Right lobe of liver (tissue), 6 donors: ENCODE data around the gene SEMA3B. TPM values are rescaled to one million over a fixed set of nuclear protein-coding genes. Genes with fewer than 3 reads are reported as not detected.

Experiments used
- ATAC-seq, 4 donors: fragments of 200-7000 bp; cut with Tn5 transposase; one replicate each; pipeline ENCODE4 v1.9.1; 2020; ENCODE audit warnings: mild to moderate bottlenecking in 4 of 4, moderate library complexity in 4 of 4
- DNase-seq, 3 donors: peaks; one replicate each; pipeline ENCODE4 v3.0.0-alpha.2; 2020
- H3K27ac ChIP-seq, 3 donors: fragments of 200-600 bp; one replicate each; pipeline ENCODE4 v1.8.0; 2022
- H3K27me3 ChIP-seq, 2 donors: fragments of 200-600 bp; one replicate each; pipeline ENCODE4 v1.8.0; 2022
- H3K36me3 ChIP-seq, 4 donors: fragments of 200-600 bp; sonication (generic) in 1 of 4; one replicate each; pipeline versions ENCODE4 v1.5.1 to v1.8.0; 2017 to 2022; ENCODE audit warnings: control low read depth in 1 of 4
- H3K4me1 ChIP-seq, 4 donors: fragments of 200-600 bp; sonication (generic) in 1 of 4; one replicate each; pipeline versions ENCODE4 v1.5.1 to v1.8.0; 2017 to 2022; ENCODE audit warnings: control low read depth in 1 of 4
- H3K4me3 ChIP-seq, 3 donors: fragments of 200-600 bp; one replicate each; pipeline ENCODE4 v1.8.0; 2022
- H3K9me3 ChIP-seq, 4 donors: fragments of 200-600 bp; sonication (generic) in 1 of 4; one replicate each; pipeline versions ENCODE4 v1.5.1 to v1.8.0; 2017 to 2022; ENCODE audit warnings: control low read depth in 1 of 4
- CTCF ChIP-seq, 4 donors: fragments of 200-600 bp in 3 of 4; fragments of 450-650 bp in 1 of 4; IDR thresholded peaks; one replicate each; pipeline versions ENCODE4 v1.5.1 to v1.8.0; 2016 to 2022; ENCODE audit warnings: antibody characterized with exemption in 4 of 4, mild to moderate bottlenecking in 2 of 4
- POLR2A ChIP-seq: fragments of 450-650 bp; IDR thresholded peaks from one replicate; pipeline ENCODE4 v1.6.1; 2017; ENCODE audit warnings: antibody characterized with exemption, mild to moderate bottlenecking
- WGBS: methylation state at CpG from one replicate; pipeline ENCODE4 v1.1.6; 2018; ENCODE audit warnings: low coverage, low lambda C conversion rate; ENCODE audit not compliant: insufficient coverage; ENCODE audit errors: missing lambda C conversion rate; 5-methylcytosine and 5-hydroxymethylcytosine counted together
- intact Hi-C, 2 donors: fragments of 100-400 bp; cut with DNase I; formaldehyde crosslinking; loops; one replicate each; pipeline versions ENCODE4 v1.11.2 to v1.14.1; 2022
- total RNA-seq, 6 experiments: library from RNA; depleted of rRNA in 2 of 6; stranded (reverse); fragments of >200 nt in 2 of 6; fragmentation: NEBNext Ultra II Directional in 3 of 6; extraction: Animal tissue kit (Norgen Biotek cat#: 25700) in 3 of 6; gene quantifications; one replicate each; pipeline versions ENCODE4 v1.1.0 to v1.2.4, GENCODE V29; 2016 to 2023
- donor health status: DM: no; HTN: yes; CAD: no.
- donor health status: DM: no; HTN: no; CAD: no.
- donor health status: DM: no; HTN: no; CAD: no.
- donor health status: DM: no; HTN: yes; CAD: no.
- donor health status: DM: no; HTN: yes; CAD: no.

The SEMA3B gene
- total RNA-seq, 6 experiments from 2014 or later: 1.7 to 4.5 (median 2.6) TPM

- 84% methylated on average over 8 of the region's 22 CpGs for WGBS
- Histone ChIP-seq H3K27me3 (no peaks in the 10 kb centered on the region), H3K36me3 (peaks cover 0 to 5% (median 2%) of the 10 kb centered on the region in 4 donors), H3K9me3 (no peaks in the 10 kb centered on the region), H3K27ac (no peak overlapping the region), H3K4me1 (peaks cover 0 to 21% (median 6%) of the 10 kb centered on the region in 4 donors), H3K4me3 (no peak overlapping the region)
- intact Hi-C loops: no loop called here
- TF ChIP-seq CTCF (IDR thresholded peaks at IDR 0.05): no peak
- TF ChIP-seq POLR2A: no peak
- no peak for ATAC-seq
- no peak for DNase-seq
These were observed 25.8 kb downstream of the SEMA3B start for GRCh38 chr3:50294492-50295403.

GRCh38 chr3:50295553-50296431, 26.8 kb downstream of the SEMA3B start:
- 50% methylated on average over 1 of the region's 8 CpGs for WGBS
- Histone ChIP-seq H3K27ac (no peak overlapping the region), H3K4me1 (peaks cover 0 to 32% (median 13%) of the 10 kb centered on the region in 4 donors), H3K9me3 (no peaks in the 10 kb centered on the region), H3K4me3 (no peak overlapping the region), H3K36me3 (no peaks in the 10 kb centered on the region), H3K27me3 (no peaks in the 10 kb centered on the region)
- TF ChIP-seq POLR2A: no peak
- TF ChIP-seq CTCF (IDR thresholded peaks at IDR 0.05): no peak
- intact Hi-C loops: no loop called here
- ATAC-seq (no peak), DNase-seq (no peak)

GRCh38 chr3:50296721-50297383, 27.9 kb downstream of the SEMA3B start:
- H3K27ac ChIP-seq: no peak overlapping the region
- no peak for DNase-seq
- H3K4me1 ChIP-seq: peaks cover 0 to 35% (median 12%) of the 10 kb centered on the region in 4 donors
- WGBS: 92% methylated on average over 4 of the region's 18 CpGs
- H3K27me3 ChIP-seq: no peaks in the 10 kb centered on the region
- H3K9me3 ChIP-seq: no peaks in the 10 kb centered on the region
- no peak overlapping the region for H3K4me3 ChIP-seq
- H3K36me3 ChIP-seq: no peaks in the 10 kb centered on the region
- TF ChIP-seq POLR2A (no peak), CTCF (IDR thresholded peaks at IDR 0.05) (no peak)
- ATAC-seq: no peak
- intact Hi-C loops: no loop called here

- no peak overlapping the region for H3K4me3 ChIP-seq
- WGBS: no CpG with 5 or more reads among the region's 2 CpGs
- H3K27ac ChIP-seq: no peak overlapping the region
- TF ChIP-seq CTCF (IDR thresholded peaks at IDR 0.05) (no peak), POLR2A (no peak)
- H3K36me3 ChIP-seq: no peaks in the 10 kb centered on the region
- no peaks in the 10 kb centered on the region for H3K27me3 ChIP-seq
- peaks cover 0 to 35% (median 12%) of the 10 kb centered on the region in 4 donors for H3K4me1 ChIP-seq
- no peaks in the 10 kb centered on the region for H3K9me3 ChIP-seq
- ATAC-seq: no peak
- intact Hi-C loops: no loop called here
- peak in 1 of 3 donors; percentile 52 for DNase-seq
These were observed 28.4 kb downstream of the SEMA3B start for GRCh38 chr3:50297384-50297775.
